Renal cortical epithelial cell (primary cell): Measurements from ENCODE around the gene RGMA. TPM values are rescaled to one million over a fixed set of nuclear protein-coding genes. Genes with fewer than 3 reads are reported as not detected.

Source experiments
- DNase-seq: peaks from one replicate; pipeline ENCODE4 v3.0.0-alpha.2; 2011; ENCODE audit warnings: low read depth
- total RNA-seq: library from RNA; depleted of rRNA; stranded (reverse); fragments of >200 nt; gene quantifications from 2 replicates; pipeline ENCODE4 v1.2.3, GENCODE V29; 2014

RGMA gene
- total RNA-seq, 1 donor from 2014 or later: 0.25 TPM

DNA sequence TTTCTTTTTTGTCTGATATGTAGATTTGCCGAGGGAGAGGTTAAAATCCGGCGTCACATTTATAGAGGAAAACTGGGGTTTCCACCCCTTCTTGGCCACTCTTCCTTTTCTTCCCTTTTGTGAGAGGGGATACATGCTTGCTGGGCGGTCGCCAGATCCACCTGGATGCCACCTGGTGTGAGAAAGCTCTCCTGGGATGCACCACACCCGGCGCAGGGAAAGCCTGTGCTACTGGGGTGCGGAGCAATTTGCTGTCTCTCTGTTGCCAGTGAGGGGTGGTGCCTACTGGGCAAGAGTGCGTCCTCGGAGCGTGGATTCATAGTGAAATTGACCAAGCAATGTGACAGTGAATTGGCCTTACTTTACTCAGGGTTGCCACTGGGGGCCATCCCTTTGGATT is 2.5 kb upstream of the RGMA start:
- DNase-seq: no peak

GRCh38 chr15:93089727-93090305 is 805 bp upstream of the RGMA start:
- no peak for DNase-seq

- no peak for DNase-seq
Measured at GRCh38 chr15:93088200-93088980, 621 bp downstream of the RGMA start.

DNA sequence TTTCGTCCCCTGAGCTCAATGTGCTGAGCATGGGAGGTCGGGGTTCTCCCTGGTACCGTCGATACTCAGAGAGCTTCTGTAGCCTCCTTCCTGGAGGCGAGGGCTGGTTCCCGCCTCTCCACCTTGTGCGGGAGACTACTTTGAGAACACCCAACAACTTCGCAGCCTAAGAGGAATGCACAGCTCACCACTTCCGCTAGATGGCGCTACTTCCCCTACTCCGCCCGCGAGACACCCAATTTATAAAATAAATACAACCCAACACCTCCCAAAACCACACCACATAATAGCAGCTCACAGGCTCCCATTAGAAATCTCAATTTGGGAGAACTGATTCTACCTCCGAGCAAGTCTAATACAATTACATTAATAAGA is 1.2 kb downstream of the RGMA start:
- DNase-seq: peak; percentile 37

DNA sequence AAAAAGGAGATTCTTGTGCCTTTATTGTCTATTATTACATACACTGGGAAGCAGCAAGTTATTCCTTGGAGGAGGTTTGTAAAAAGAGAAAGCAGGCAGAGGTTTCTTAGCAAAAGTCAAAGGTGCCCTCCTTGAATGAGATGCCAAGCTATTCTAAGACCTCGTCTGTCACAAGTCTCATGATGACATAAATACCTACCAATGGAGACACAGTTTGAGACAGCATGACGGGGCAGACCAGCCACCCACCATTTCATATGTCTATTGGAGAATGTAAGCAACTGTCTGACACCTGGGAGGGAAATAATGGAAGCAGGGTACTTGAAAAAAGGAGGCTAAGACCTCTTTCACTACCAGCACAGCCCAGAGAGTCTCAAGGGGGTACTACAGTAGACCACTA is 2.2 kb downstream of the RGMA start:
- no peak for DNase-seq

- DNase-seq: no peak
Measured at GRCh38 chr15:93085692-93086091, 3.3 kb downstream of the RGMA start.

DNA sequence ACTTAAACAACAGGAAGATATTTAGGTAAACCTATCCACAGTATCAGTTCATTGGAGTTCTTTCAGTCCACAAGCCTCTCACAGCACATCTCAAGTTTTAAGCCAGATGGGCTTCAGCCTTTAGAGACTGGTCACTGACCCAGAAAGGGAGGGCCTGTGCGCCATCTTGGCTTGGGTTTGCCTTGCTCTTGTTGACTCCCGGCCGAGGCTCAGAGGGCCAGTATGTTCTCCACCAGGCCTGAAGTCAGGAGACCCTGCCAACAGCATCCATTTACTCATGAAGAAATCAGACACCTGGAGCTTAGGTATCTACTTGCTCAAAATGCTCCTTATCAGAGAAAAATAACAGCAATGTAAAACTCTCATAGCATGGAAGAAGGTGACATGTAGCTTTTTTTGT is 6.2 kb downstream of the RGMA start:
- DNase-seq: no peak

DNA sequence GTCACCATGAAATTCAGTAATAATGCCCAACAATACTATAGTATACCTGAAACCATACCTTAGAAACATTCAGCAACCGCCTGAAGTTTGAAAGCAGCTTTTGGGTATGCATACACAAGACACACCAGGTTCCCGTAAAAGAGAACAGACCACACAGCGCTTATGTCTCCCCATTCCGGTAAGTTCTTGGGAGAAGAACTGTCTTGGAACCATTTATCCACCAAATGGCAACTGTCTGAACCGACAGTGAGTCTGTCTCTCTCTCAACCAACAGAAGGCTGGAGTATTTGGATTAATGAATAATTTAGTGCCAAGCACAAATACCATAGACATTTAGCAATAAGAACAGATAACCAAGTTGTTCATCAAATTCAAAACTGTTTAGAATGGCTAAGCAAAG is 7.6 kb downstream of the RGMA start:
- no peak for DNase-seq

DNA sequence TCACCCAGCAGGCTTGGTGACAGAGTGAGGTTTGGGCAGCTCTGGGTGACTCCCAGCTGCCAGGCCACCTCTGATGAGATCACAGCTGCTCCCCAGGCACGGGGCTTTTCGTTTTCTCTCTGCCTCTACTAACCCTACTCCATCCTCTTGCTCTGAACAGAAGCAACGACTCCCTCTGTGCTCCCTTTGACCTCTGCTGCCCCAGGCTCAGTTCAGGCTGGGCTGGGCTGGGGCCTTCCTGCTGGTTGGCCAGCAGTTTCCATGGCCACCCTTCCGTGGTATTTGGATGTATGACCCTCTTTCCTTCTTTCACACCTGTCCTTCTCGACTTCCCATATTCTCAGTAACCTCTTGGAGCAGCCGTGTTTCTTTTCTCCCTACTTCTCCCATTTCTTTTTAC is 8.6 kb downstream of the RGMA start:
- DNase-seq: no peak

DNA sequence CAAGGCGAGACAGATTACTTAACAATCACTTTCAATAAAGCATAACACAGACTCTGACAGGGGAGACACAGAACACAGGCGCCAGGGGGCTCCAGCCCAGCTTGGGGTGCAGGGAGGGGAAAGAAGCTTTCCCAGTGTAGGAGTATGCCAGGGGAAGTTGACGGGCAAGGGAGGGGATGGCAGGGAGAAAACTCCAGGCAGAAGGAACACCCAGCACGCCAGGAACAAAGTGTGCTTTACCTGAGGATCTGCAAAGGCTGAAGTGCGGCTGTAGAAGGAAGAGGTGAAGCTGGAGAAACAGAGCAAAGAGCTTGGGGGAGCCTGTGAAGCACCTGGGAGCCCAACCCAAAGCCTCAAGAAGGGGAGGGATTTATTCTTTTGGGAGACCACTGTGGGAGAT is 12.1 kb downstream of the RGMA start:
- no peak for DNase-seq

GRCh38 chr15:93076217-93076616 is 12.8 kb downstream of the RGMA start:
- no peak for DNase-seq

GRCh38 chr15:93074599-93074998 is 14.4 kb downstream of the RGMA start:
- no peak for DNase-seq

DNA sequence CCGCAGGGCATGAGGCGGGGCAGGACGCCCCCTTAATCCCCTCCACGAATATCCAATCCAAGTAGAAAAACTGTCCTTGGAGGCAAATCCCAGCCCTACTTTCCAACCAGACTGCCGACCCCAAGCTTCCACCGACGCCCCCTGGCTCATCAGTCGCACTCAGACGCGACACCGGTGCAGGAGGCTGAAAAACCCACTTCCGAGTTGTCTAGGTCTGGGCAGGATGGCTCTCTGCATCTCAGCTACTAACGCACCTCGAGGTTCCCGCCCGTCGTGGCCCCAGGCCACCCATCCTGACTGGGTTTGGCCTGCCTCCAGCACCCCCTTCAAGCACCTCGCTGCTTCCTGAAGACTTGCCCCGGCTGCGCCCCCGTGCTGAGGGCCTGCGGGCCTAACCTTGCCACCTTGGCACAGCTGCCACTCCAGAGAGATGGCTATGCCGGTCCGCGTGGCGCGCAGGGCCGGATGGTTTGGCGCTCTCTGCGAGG is 15.5 kb downstream of the RGMA start:
- no peak for DNase-seq

- DNase-seq: no peak
Measured at GRCh38 chr15:93072411-93073394, 16.3 kb downstream of the RGMA start.

GRCh38 chr15:93072011-93072410 is 17.0 kb downstream of the RGMA start:
- no peak for DNase-seq

DNA sequence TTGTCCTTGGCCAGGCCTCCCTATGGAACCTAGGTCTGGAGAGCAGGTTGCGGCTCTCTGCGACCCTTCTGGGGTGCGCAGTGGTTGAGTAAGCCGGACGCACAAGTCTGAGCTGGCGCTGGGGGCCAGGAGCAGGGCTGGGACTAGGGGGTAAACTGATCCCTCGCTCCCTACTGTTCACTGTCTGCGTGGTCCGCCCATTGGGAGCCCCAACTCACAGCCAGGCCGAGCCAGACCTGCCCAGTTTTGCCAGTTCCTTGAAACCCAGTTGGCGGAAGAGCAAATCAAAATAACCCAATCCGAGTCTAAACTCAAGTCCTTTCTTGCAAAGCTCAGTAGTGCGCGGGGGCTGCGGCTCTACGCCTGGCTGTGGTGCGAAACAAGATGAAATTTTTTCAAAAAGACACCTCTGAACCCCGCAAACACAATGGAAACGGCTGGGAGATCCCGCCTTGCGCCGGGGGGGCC is 17.5 kb downstream of the RGMA start:
- no peak for DNase-seq

DNA sequence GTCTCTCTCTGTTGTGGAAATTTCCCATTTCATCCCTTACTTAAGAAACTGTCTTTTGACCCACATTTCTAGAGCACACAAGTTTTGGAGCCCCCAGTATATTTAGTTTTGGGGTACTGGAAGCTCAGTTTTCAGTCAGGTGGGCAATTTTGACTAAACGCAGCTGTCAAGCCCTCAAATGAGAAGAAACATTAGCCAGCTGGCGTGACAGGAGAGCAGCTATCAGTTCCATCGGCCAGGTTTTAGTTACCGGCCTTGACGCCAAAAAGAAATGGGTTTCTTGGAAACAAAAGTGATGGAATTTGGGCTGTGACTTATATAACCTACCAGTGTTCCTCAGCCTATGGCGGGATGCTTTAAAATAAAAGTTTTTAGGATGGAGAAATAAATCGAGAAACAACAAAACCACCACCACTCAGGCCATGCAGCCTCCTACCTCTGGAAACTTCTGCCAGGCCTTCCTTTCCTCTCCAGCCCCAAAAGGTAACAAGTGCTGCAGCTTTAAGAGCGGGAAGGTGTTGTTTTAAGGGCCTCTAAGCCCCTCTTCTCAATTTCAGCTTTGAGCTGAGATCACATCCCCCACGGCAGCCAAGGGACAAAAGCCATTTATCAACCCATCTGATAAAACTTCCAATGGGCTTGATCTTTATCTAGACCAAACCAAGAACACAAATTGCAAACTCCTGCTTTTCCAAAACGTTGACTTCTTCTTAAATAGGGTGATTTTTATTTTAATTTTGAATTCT is 18.3 kb downstream of the RGMA start:
- no peak for DNase-seq

GRCh38 chr15:93070132-93070531 is 18.9 kb downstream of the RGMA start:
- DNase-seq: no peak

DNA sequence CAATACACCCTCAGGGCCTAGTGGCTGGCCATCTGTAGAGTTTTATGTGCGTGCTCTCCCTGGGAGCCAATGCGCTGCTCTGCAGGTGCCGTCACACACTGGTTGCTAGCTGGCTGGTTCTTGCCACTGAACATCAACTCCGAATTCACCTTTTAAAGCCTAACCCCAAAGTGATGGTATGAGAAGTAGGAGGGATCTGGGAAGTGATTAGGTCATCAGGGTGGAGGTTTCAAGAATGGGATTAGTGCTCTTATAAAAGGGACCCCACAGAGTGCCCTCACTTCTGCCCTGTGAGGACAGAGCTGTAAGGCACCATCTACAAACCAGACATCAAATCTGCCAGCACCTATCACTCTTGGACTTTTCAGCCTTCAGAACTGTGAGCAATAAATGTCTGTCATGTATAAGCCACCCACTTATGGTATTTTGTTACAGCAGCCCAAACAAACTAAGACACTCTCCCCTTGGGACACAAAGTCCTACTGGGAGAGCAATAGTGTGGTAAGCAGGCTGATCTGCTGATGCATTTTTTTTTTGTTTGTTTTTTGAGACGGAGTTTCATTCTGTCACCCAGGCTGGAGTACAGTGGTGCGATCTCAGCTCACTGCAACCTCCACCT is 20.3 kb downstream of the RGMA start:
- DNase-seq: no peak

- DNase-seq: no peak
Measured at GRCh38 chr15:93067649-93068085, 21.3 kb downstream of the RGMA start.
